PC-3 (cell line): ENCODE results near the gene JCAD.

Experiments used
- EZH2phosphoT487 ChIP-seq: fragments of 300-600 bp; sonication (generic); IDR thresholded peaks from 2 replicates; pipeline ENCODE4 v1.6.1; 2018; ENCODE audit warnings: mild to moderate bottlenecking, antibody characterized with exemption, low read length, borderline replicate concordance
- TF ChIP-seq, protein P1 (sequence below): fragments of 300-600 bp; sonication (generic); conservative IDR thresholded peaks from 2 replicates; pipeline ENCODE4 v1.5.1; 2017; ENCODE audit warnings: antibody characterized with exemption, low read depth, mild to moderate bottlenecking, low read length

GRCh38 chr10:30048768-30049517 lies 10.4 kb downstream of the JCAD start:
- TF ChIP-seq, protein P1, sequence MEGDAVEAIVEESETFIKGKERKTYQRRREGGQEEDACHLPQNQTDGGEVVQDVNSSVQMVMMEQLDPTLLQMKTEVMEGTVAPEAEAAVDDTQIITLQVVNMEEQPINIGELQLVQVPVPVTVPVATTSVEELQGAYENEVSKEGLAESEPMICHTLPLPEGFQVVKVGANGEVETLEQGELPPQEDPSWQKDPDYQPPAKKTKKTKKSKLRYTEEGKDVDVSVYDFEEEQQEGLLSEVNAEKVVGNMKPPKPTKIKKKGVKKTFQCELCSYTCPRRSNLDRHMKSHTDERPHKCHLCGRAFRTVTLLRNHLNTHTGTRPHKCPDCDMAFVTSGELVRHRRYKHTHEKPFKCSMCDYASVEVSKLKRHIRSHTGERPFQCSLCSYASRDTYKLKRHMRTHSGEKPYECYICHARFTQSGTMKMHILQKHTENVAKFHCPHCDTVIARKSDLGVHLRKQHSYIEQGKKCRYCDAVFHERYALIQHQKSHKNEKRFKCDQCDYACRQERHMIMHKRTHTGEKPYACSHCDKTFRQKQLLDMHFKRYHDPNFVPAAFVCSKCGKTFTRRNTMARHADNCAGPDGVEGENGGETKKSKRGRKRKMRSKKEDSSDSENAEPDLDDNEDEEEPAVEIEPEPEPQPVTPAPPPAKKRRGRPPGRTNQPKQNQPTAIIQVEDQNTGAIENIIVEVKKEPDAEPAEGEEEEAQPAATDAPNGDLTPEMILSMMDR: no peak
- TF ChIP-seq EZH2phosphoT487: no peak
